H1 (cell line): ENCODE measurements around the gene TGFB2. TPM values are rescaled to one million over a fixed set of nuclear protein-coding genes. Genes with fewer than 3 reads are reported as not detected.

Experiments used
- CTCF ChIA-PET: fragments of 300-600 bp; sonication (Branson Sonifier 250); formaldehyde crosslinking; loops from one replicate; lab custom pipeline; 2021; ENCODE audit not compliant: partially characterized antibody; lab: Charles Lee
- POLR2A ChIA-PET: fragments of 300-600 bp; sonication (Branson Sonifier 250); formaldehyde crosslinking; loops from one replicate; lab custom pipeline; 2021; ENCODE audit warnings: inconsistent platforms; ENCODE audit not compliant: partially characterized antibody; lab: Charles Lee
- DNase-seq, 2 experiments: peaks; one replicate each; pipeline versions ENCODE4 v3.0.0 to v3.0.0-alpha.2; 2010 to 2022; ENCODE audit warnings: low spot score in 2 of 2, low read depth in 1 of 2, mixed read lengths in 1 of 2
- FAIRE-seq: peaks from 2 replicates; lab custom pipeline; 2011; peaks lifted over from hg19 to GRCh38; lab: Jason Lieb, UNC
- H2AFZ ChIP-seq: 2 replicates; pipeline ENCODE4 v1.8.1; 2012; ENCODE audit warnings: low read length, inconsistent platforms
- H2AK5ac ChIP-seq: 2 replicates; pipeline ENCODE4 v1.6.1; 2013; ENCODE audit warnings: low read depth, low read length
- H2BK120ac ChIP-seq: replicated peaks from 2 replicates; pipeline ENCODE3; 2013; ENCODE audit warnings: low read depth, low read length, inconsistent platforms
- H2BK12ac ChIP-seq: 2 replicates; pipeline ENCODE4 v1.6.1; 2013; ENCODE audit warnings: low read depth, low read length
- H2BK15ac ChIP-seq: 2 replicates; pipeline ENCODE4 v1.6.1; 2013; ENCODE audit warnings: low read length
- H2BK20ac ChIP-seq: 2 replicates; pipeline ENCODE4 v1.6.1; 2013; ENCODE audit warnings: low read length
- H2BK5ac ChIP-seq: 2 replicates; pipeline ENCODE4 v1.6.1; 2013; ENCODE audit warnings: low read depth, low read length
- H3K14ac ChIP-seq: 2 replicates; pipeline ENCODE4 v1.6.1; 2013; ENCODE audit warnings: inconsistent platforms; ENCODE audit not compliant: insufficient read length
- H3K18ac ChIP-seq: 2 replicates; pipeline ENCODE4 v1.6.1; 2013; ENCODE audit warnings: low read length; ENCODE audit errors: extremely low read depth
- H3K23ac ChIP-seq: 2 replicates; pipeline ENCODE4 v1.6.1; 2013; ENCODE audit warnings: inconsistent platforms; ENCODE audit not compliant: insufficient read length
- H3K23me2 ChIP-seq: 2 replicates; pipeline ENCODE4 v1.6.1; 2013; ENCODE audit warnings: low read depth, low read length
- H3K27ac ChIP-seq: 2 replicates; pipeline ENCODE4 v1.6.1; 2011; ENCODE audit warnings: low read depth, low read length, inconsistent platforms
- H3K27me3 ChIP-seq, 4 experiments: replicated peaks in 1 of 4; 1 replicate in 1 of 4; 2 replicates in 3 of 4; pipeline versions ENCODE4 v1.6.1 to v1.8.1; 2011 to 2013; ENCODE audit warnings: low read length in 3 of 4, mild to moderate bottlenecking in 3 of 4, inconsistent platforms in 2 of 4, mixed read lengths in 2 of 4, moderate library complexity in 1 of 4; ENCODE audit not compliant: control insufficient read depth in 3 of 4, insufficient read depth in 3 of 4; ENCODE audit errors: extremely low read depth in 1 of 4
- H3K36me3 ChIP-seq, 4 experiments: 2 replicates each; pipeline versions ENCODE4 v1.6.1 to v1.8.1; 2011 to 2013; ENCODE audit warnings: mild to moderate bottlenecking in 4 of 4, low read length in 3 of 4, moderate library complexity in 2 of 4, control low read depth in 1 of 4, inconsistent platforms in 1 of 4; ENCODE audit not compliant: insufficient read depth in 4 of 4, control insufficient read depth in 2 of 4
- H3K4ac ChIP-seq: replicated peaks from 2 replicates; pipeline ENCODE3; 2013; ENCODE audit warnings: low read length, low read depth, mixed read lengths, inconsistent platforms; ENCODE audit not compliant: insufficient read length
- H3K4me1 ChIP-seq, 4 experiments: replicated peaks in 1 of 4; 1 replicate in 1 of 4; 2 replicates in 3 of 4; pipeline versions ENCODE4 v1.6.1 to v1.8.1; 2011 to 2013; ENCODE audit warnings: low read length in 3 of 4, inconsistent platforms in 2 of 4, mixed read lengths in 1 of 4; ENCODE audit not compliant: insufficient read depth in 4 of 4, control insufficient read depth in 3 of 4
- H3K4me2 ChIP-seq, 2 experiments: 2 replicates each; pipeline versions ENCODE4 v1.6.1 to v1.8.1; 2011 to 2013; ENCODE audit warnings: low read depth in 2 of 2, low read length in 2 of 2, control low read depth in 1 of 2, inconsistent platforms in 1 of 2, mild to moderate bottlenecking in 1 of 2; ENCODE audit not compliant: insufficient read depth in 1 of 2
- H3K4me3 ChIP-seq, 4 experiments: fragments of 200-600, 300-600 bp in 1 of 4; sonication (generic), shearing (Covaris generic), sonication (Bioruptor Twin) in 1 of 4; 2 replicates each; pipeline versions ENCODE4 v1.5.1 to v1.8.1; 2011 to 2016; ENCODE audit warnings: low read length in 4 of 4, low read depth in 3 of 4, control low read depth in 2 of 4, inconsistent platforms in 2 of 4, mild to moderate bottlenecking in 2 of 4, mixed read lengths in 1 of 4, moderate library complexity in 1 of 4; ENCODE audit not compliant: insufficient read depth in 2 of 4; ENCODE audit errors: extremely low read depth in 1 of 4
- H3K56ac ChIP-seq: replicated peaks from 2 replicates; pipeline ENCODE3; 2013; ENCODE audit warnings: low read depth, mild to moderate bottlenecking, mixed read lengths, low read length, inconsistent platforms; ENCODE audit not compliant: insufficient read length
- H3K79me1 ChIP-seq: 2 replicates; pipeline ENCODE4 v1.6.1; 2013; ENCODE audit warnings: low read depth, low read length, control low read depth
- H3K79me2 ChIP-seq, 2 experiments: 2 replicates each; pipeline versions ENCODE4 v1.6.1 to v1.8.1; 2012 to 2013; ENCODE audit warnings: low read length in 2 of 2, mild to moderate bottlenecking in 2 of 2, inconsistent platforms in 1 of 2; ENCODE audit not compliant: insufficient read depth in 2 of 2, control insufficient read depth in 1 of 2
- H3K9ac ChIP-seq, 4 experiments: replicated peaks in 1 of 4; 1 replicate in 1 of 4; 2 replicates in 3 of 4; pipeline versions ENCODE4 v1.6.1 to v1.8.1; 2011 to 2013; ENCODE audit warnings: low read depth in 3 of 4, low read length in 3 of 4, control low read depth in 2 of 4, mild to moderate bottlenecking in 2 of 4, moderate library complexity in 2 of 4, inconsistent platforms in 1 of 4; ENCODE audit errors: extremely low read depth in 1 of 4
- H3K9me3 ChIP-seq, 2 experiments: 2 replicates each; pipeline versions ENCODE4 v1.6.1 to v1.8.1; 2012 to 2013; ENCODE audit warnings: mild to moderate bottlenecking in 2 of 2, moderate library complexity in 2 of 2, control low read depth in 1 of 2, inconsistent platforms in 1 of 2, low read depth in 1 of 2, low read length in 1 of 2, mixed read lengths in 1 of 2; ENCODE audit not compliant: insufficient read depth in 2 of 2
- H4K20me1 ChIP-seq, 2 experiments: replicated peaks in 1 of 2; 2 replicates each; pipeline versions ENCODE3 to v1.8.1; 2011 to 2013; ENCODE audit warnings: inconsistent platforms in 2 of 2, low read length in 2 of 2, mild to moderate bottlenecking in 1 of 2; ENCODE audit not compliant: insufficient read depth in 2 of 2, control insufficient read depth in 1 of 2
- H4K5ac ChIP-seq: 2 replicates; pipeline ENCODE4 v1.6.1; 2013; ENCODE audit warnings: low read length, low read depth, mixed read lengths, inconsistent platforms; ENCODE audit not compliant: insufficient read length
- H4K8ac ChIP-seq: 2 replicates; pipeline ENCODE4 v1.8.0; 2013; ENCODE audit warnings: mild to moderate bottlenecking, moderate library complexity, low read length, inconsistent platforms; ENCODE audit not compliant: insufficient read depth; ENCODE audit errors: extremely low read depth
- H4K91ac ChIP-seq: replicated peaks from 2 replicates; pipeline ENCODE3; 2013; ENCODE audit warnings: low read length, mixed read lengths, inconsistent platforms; ENCODE audit not compliant: insufficient read length
- KDM4A ChIP-seq: IDR thresholded peaks from one replicate; pipeline ENCODE4 v1.7.1; 2012; ENCODE audit warnings: low read depth, mild to moderate bottlenecking, moderate library complexity, low read length, inconsistent platforms; ENCODE audit not compliant: severe bottlenecking
- MAX ChIP-seq: IDR thresholded peaks from 2 replicates; pipeline ENCODE4 v1.6.1; 2012; ENCODE audit warnings: inconsistent platforms
- POLR2AphosphoS5 ChIP-seq: IDR thresholded peaks from 2 replicates; pipeline ENCODE4 v1.6.1; 2011; ENCODE audit warnings: low read depth, low read length
- RAD21 ChIP-seq, 2 experiments: IDR thresholded peaks in 1 of 2; conservative IDR thresholded peaks in 1 of 2; 2 replicates each; pipeline ENCODE4 v1.6.1; 2011; ENCODE audit warnings: low read depth in 2 of 2, low read length in 2 of 2, improper control_type of control experiment in 1 of 2, inconsistent platforms in 1 of 2, mild to moderate bottlenecking in 1 of 2, moderate library complexity in 1 of 2
- WGBS, 2 experiments: shearing (Covaris generic) in 1 of 2; methylation state at CpG; one replicate each; pipeline versions ENCODE4 v1.1.6 to v1.1.7; 2013 to 2015; ENCODE audit warnings: low lambda C conversion rate in 2 of 2, mixed read lengths in 2 of 2, inconsistent platforms in 1 of 2, low coverage in 1 of 2, missing lambda C conversion rate in 1 of 2; ENCODE audit not compliant: insufficient replicate concordance in 2 of 2, insufficient coverage in 1 of 2, insufficient read length in 1 of 2; ENCODE audit errors: extremely low coverage in 1 of 2, missing lambda C conversion rate in 1 of 2; 5-methylcytosine and 5-hydroxymethylcytosine counted together
- polyA plus RNA-seq, 7 experiments: library from polyadenylated mRNA; depleted of rRNA in 3 of 7; stranded (reverse) in 5 of 7; unstranded in 2 of 7; fragments of >200 nt in 5 of 7; fragments of 200-250 nt in 2 of 7; gene quantifications; 1 replicate in 5 of 7; 2 replicates in 1 of 7; 4 replicates in 1 of 7; pipeline versions ENCODE4 v1.2.1 to v1.2.3, GENCODE V29; 2011 to 2013; ENCODE audit warnings: missing spikeins in 2 of 7, mixed read lengths in 2 of 7
- total RNA-seq: library from RNA; stranded (reverse); fragmentation: NEBNext Ultra II Directional; extraction: Animal tissue kit (Norgen Biotek cat#: 25700); gene quantifications from 2 replicates; pipeline ENCODE4 v1.2.1, GENCODE V29; 2021
- TF ChIP-seq, protein P1 (sequence below): IDR thresholded peaks from 2 replicates; pipeline ENCODE4 v1.6.1; 2012; ENCODE audit warnings: inconsistent platforms
- TF ChIP-seq, protein P2 (sequence below), 3 experiments: IDR thresholded peaks; 1 replicate in 2 of 3; 2 replicates in 1 of 3; pipeline versions ENCODE4 v1.5.1 to v1.6.1; 2011; ENCODE audit warnings: low read length in 3 of 3, mild to moderate bottlenecking in 3 of 3, inconsistent platforms in 2 of 3, low read depth in 1 of 3, moderate library complexity in 1 of 3; ENCODE audit not compliant: insufficient read depth in 1 of 3; ENCODE audit errors: control extremely low read depth in 1 of 3

Gene TGFB2
- total and polyA plus RNA-seq, 2 of the 8 experiments (the other 6 are each of a cell fraction or from before 2014, with no cell fraction given): 0.26 to 0.84 TPM

GRCh38 chr1:218439541-218440295 is 94.6 kb downstream of the TGFB2 start:
- 84 to 100% methylated on average over 1 to 9 of the region's 9 CpGs for WGBS, 2 experiments
- Histone ChIP-seq H3K18ac (no peak overlapping the region), H2AFZ (peak overlapping the region; percentile 94; the same call in 1 of the 2 replicates), H4K8ac (no peak overlapping the region), H3K23me2 (no peaks in the 10 kb centered on the region), H3K36me3 (no peaks in the 10 kb centered on the region), H2BK15ac (no peak overlapping the region), H3K27ac (no peak overlapping the region), H3K14ac (no peak overlapping the region), H2BK12ac (no peak overlapping the region), H4K5ac (no peak overlapping the region), H3K9me3 (no peaks in the 10 kb centered on the region), H3K4me3 (no peak overlapping the region), H2BK120ac (no peak overlapping the region), H2BK5ac (no peak overlapping the region), H3K56ac (no peak overlapping the region), H2AK5ac (no peak overlapping the region), H3K79me1 (no peaks in the 10 kb centered on the region), H2BK20ac (no peak overlapping the region), H3K23ac (no peak overlapping the region), H4K91ac (no peak overlapping the region), H3K79me2 (no peaks in the 10 kb centered on the region), H4K20me1 (no peaks in the 10 kb centered on the region), H3K4me1 (no peaks in the 10 kb centered on the region; a peak in 1 of 7 replicates), H3K9ac (no peak overlapping the region), H3K27me3 (no peaks in the 10 kb centered on the region), H3K4ac (no peak overlapping the region), H3K4me2 (no peak overlapping the region)
- TF ChIP-seq, protein P1, sequence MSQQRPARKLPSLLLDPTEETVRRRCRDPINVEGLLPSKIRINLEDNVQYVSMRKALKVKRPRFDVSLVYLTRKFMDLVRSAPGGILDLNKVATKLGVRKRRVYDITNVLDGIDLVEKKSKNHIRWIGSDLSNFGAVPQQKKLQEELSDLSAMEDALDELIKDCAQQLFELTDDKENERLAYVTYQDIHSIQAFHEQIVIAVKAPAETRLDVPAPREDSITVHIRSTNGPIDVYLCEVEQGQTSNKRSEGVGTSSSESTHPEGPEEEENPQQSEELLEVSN: peak; percentile 70
- TF ChIP-seq MAX: peak; percentile 89
- no peak for TF ChIP-seq KDM4A
- TF ChIP-seq POLR2AphosphoS5: no peak
- TF ChIP-seq RAD21 (IDR thresholded peaks at IDR 0.05 in 1 of 2, conservative IDR thresholded peaks at IDR 0.05 in 1 of 2; ENCODE audit: low read depth in 2 of 2, low read length in 2 of 2): peak in 1 of 2 experiments; percentile 39; a peak in 2 of 4 replicates
- TF ChIP-seq, protein P2, sequence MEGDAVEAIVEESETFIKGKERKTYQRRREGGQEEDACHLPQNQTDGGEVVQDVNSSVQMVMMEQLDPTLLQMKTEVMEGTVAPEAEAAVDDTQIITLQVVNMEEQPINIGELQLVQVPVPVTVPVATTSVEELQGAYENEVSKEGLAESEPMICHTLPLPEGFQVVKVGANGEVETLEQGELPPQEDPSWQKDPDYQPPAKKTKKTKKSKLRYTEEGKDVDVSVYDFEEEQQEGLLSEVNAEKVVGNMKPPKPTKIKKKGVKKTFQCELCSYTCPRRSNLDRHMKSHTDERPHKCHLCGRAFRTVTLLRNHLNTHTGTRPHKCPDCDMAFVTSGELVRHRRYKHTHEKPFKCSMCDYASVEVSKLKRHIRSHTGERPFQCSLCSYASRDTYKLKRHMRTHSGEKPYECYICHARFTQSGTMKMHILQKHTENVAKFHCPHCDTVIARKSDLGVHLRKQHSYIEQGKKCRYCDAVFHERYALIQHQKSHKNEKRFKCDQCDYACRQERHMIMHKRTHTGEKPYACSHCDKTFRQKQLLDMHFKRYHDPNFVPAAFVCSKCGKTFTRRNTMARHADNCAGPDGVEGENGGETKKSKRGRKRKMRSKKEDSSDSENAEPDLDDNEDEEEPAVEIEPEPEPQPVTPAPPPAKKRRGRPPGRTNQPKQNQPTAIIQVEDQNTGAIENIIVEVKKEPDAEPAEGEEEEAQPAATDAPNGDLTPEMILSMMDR (IDR thresholded peaks at IDR 0.05; ENCODE audit: control extremely low read depth in 1 of 3, insufficient read depth in 1 of 3, low read depth in 1 of 3, low read length in 3 of 3): peak in 1 of 3 experiments; percentile 10; a peak in 1 of 4 replicates
- FAIRE-seq (no peak), DNase-seq (no peak)
- ChIA-PET POLR2A (no interaction called here), CTCF (interaction anchor here (0.7 to 1.5 kb wide), 3 partner anchors 81 to 940 kb away, joined by 3 to 4 read pairs (median 3); no protein-coding TSS in a partner anchor)
